D721Med (cell line): ENCODE results near the gene JAKMIP2.

Source experiments
- DNase-seq: peaks from one replicate; pipeline ENCODE4 v3.0.0; 2011; ENCODE audit warnings: low spot score; ENCODE audit not compliant: insufficient read length
- FAIRE-seq: peaks from 2 replicates; lab custom pipeline; 2011; peaks lifted over from hg19 to GRCh38; lab: Jason Lieb, UNC
- TF ChIP-seq, protein P1 (sequence below): IDR thresholded peaks from 2 replicates; pipeline ENCODE4 v1.5.1; 2012; ENCODE audit warnings: mild to moderate bottlenecking, control low read depth; ENCODE audit not compliant: insufficient read depth; ENCODE audit errors: missing control alignments

The JAKMIP2 gene

DNA sequence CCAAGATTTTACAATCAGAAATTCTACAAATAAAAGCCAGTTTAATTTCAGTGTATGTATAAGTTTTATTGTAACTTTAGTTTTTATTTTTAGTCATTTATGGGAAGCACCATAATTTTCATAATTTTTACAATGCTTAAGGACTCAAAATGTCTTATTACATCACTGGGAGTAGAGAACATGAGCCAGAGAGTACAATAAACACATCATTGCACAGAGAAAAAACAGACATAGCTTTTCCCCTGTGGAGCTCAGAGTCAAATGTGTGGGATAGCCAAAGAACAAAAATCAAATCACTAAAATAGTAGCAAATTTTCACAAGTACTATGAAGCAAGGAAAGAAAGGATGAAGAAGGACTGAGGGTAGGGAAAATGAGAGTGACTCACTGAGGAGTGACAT lies 5.5 kb upstream of the JAKMIP2 start:
- no peak for FAIRE-seq
- DNase-seq: no peak
- TF ChIP-seq, protein P1, sequence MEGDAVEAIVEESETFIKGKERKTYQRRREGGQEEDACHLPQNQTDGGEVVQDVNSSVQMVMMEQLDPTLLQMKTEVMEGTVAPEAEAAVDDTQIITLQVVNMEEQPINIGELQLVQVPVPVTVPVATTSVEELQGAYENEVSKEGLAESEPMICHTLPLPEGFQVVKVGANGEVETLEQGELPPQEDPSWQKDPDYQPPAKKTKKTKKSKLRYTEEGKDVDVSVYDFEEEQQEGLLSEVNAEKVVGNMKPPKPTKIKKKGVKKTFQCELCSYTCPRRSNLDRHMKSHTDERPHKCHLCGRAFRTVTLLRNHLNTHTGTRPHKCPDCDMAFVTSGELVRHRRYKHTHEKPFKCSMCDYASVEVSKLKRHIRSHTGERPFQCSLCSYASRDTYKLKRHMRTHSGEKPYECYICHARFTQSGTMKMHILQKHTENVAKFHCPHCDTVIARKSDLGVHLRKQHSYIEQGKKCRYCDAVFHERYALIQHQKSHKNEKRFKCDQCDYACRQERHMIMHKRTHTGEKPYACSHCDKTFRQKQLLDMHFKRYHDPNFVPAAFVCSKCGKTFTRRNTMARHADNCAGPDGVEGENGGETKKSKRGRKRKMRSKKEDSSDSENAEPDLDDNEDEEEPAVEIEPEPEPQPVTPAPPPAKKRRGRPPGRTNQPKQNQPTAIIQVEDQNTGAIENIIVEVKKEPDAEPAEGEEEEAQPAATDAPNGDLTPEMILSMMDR: no peak

DNA sequence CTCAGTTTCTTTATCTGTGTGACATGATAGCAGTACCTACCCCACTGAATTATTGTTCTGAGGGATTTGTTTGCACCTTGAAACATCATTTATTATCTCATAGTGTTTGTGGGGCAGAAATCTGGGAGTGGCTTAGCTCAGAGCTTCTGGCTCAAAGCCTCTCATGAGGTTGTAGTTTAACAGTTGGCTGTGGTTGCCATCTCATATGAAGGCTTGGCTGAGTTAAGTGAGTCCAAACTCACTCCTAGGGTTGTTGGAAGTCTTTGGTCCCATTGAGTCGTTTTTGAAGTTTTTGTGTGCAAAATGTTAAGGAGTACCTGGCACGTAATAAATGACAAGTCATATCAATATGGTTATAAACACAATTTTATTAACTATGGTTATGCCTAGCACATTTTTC lies 3.6 kb upstream of the JAKMIP2 start:
- FAIRE-seq (no peak), DNase-seq (no peak)
- TF ChIP-seq, protein P1: no peak

DNA sequence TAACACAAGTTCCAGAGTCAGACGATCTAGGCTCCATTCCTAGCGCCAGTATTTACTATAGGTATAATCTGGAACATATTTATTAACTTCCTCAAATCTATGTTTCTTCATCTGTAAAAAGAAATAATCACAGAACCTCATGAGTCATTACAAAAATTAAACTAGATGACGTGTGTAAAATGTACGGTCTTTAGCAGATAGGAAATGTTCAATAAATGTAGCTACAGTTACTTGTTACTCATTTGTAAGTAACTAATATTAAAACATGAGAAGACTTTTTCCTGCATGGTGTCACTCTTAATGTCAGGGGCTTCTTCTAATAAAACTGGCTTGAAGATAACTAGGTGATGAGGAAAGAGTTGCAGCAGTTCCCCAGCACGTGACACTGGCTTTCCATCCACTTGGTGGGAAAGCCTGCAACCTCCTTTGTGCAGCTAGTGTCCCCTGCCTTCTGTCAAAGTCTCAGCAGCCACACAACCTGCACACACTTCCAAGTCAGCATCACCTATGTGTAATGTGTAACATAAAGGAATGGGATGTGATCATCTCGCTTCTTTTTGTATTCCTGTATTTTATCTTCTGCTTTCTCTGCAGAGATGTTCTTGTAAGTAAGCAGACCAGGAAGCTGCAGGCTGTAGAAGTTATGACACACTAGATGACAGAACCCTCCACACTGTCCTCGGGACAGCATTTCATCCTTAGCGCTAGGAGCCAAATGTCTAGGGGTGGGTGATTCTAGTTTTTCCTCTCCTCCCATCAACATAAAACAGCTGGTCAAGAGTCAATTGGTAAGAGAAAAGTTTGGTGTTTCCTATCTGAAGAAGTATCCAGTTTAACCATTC lies 1.8 kb upstream of the JAKMIP2 start:
- FAIRE-seq (no peak), DNase-seq (no peak)
- TF ChIP-seq, protein P1: no peak

DNA sequence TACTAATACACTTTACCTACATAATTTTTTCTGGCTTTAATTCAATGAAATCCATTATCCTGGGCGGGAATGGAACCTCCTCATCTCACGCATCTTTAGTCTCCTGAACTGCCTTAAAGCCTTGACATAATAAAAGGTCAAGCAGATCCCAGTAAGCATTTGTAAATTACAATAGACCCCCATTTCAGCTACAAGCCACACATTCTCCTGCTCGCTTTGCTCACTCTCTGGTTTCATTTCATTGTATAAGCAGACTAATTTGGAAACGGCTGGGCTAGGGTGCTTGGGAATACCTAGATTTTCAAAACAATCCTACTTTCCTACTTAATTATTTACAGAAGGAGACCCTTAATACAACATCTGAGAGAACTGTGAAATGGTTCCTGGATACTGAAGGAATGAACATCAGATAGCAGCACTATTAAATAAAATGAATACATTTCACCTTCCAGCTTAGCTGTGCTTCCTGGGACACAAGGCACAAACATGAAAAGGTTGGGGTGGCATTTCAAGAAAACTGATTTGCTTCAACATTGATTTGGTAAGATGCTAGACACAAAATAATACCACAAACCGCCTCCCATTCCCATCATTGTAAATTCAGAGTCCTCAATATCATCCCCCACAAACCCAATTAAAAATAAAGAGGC lies 1.5 kb downstream of the JAKMIP2 start:
- no peak for FAIRE-seq
- DNase-seq: no peak
- TF ChIP-seq, protein P1: no peak

DNA sequence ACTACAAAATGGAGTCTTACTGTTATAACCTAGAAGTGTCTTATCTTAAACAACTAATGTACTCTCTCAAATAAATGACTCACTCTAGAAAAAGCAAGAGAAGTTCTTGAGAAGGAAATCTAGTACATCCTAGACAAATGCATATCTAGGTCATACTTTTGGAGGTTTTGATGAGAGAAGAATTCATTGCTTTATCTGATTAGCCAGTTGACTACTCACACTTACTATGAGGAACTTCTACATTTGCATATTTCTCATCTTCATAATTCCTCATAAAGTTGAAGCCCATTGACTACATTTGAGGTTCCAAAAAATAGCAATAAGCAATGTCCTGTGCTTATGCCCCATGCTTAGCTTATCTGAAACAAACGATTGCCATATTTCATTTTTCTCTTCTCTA lies 2.8 kb downstream of the JAKMIP2 start:
- TF ChIP-seq, protein P1: no peak
- FAIRE-seq: peak; percentile 70

DNA sequence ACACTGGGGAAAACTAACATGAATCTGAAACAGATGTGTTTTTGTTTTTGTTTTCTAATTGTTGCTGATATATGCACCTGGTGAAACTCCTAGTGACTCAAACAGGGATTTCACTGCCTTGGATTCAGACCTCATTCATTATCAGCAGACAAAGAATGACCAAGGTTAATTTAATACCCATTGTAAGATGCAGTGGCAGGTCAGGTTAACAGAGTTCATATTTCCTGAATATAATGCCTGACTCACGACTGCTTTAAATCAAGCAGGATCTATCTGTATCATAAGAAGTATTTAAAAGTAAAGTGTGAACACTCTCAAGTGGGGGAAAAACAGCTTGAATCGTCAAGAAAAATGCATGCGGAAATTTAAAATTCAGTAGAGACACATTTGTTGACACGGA lies 5.5 kb downstream of the JAKMIP2 start:
- peak; percentile 61 for FAIRE-seq
- no peak for DNase-seq
- TF ChIP-seq, protein P1: no peak

More for the DNA sequence above, 2.8 kb downstream of the JAKMIP2 start:
- no peak for DNase-seq

DNA sequence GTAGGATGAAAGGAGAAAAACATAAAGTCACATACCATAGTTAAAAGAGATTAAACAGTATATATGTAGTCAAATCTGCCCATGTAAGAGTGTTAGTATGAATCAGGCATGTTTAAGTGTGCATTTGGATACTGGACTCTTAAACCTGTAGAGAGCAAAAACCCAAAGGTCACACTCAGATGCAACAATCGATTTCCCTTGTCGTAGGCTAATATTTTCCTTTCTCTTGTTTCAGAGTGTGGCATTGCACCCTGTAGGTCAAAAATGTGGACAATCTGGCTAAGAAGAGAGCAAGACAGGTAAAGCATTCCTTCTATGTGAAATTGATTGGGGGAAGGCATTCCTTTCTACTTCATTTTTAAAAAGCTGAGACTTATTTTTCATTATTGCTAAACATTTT lies 8.9 kb downstream of the JAKMIP2 start:
- peak; percentile 35 for FAIRE-seq
- TF ChIP-seq, protein P1: no peak

More for the DNA sequence above, 8.9 kb downstream of the JAKMIP2 start:
- no peak for DNase-seq
